Measurements from ENCODE around the gene COL6A3. TPM values are rescaled to one million over a fixed set of nuclear protein-coding genes. Genes with fewer than 3 reads are reported as not detected.
"Not testable (repeated sequence)": the region's sequence is repeated elsewhere in the genome, so short reads cannot be mapped to it uniquely, and the experiment has no call there.

COL6A3 gene
- total RNA-seq, 3 donors from 2014 or later: 116 to 907 (median 320) TPM

DNA sequence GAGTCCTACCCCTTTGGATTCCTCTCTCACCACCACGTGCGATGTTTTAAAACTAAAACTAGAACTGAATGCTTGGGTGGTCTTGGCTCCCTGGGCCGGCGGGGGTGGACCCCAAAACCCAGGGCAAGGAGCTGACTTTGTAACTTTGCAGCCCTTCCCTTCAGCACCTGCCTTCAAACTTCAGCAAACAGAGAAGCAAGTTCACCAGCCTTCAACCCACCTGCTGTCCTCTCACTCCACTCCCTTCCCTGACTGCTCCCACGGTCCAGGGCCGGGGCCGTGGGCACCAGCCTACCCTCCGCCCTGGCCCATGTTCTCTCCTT is 54.5 kb downstream of the COL6A3 start:
- Histone ChIP-seq H3K9me3 (no peaks in the 10 kb centered on the region), H3K4me3 (no peak overlapping the region), H3K27ac (peak overlapping the region; percentile 48 to 79), H3K36me3 (no peaks in the 10 kb centered on the region), H3K27me3 (no peaks in the 10 kb centered on the region), H3K4me1 (peaks cover 3 to 5% of the 10 kb centered on the region in 2 donors)
- intact Hi-C loops (cut with DNase I; ENCODE audit: low total_unique reads): no loop called here
- TF ChIP-seq, protein P1, sequence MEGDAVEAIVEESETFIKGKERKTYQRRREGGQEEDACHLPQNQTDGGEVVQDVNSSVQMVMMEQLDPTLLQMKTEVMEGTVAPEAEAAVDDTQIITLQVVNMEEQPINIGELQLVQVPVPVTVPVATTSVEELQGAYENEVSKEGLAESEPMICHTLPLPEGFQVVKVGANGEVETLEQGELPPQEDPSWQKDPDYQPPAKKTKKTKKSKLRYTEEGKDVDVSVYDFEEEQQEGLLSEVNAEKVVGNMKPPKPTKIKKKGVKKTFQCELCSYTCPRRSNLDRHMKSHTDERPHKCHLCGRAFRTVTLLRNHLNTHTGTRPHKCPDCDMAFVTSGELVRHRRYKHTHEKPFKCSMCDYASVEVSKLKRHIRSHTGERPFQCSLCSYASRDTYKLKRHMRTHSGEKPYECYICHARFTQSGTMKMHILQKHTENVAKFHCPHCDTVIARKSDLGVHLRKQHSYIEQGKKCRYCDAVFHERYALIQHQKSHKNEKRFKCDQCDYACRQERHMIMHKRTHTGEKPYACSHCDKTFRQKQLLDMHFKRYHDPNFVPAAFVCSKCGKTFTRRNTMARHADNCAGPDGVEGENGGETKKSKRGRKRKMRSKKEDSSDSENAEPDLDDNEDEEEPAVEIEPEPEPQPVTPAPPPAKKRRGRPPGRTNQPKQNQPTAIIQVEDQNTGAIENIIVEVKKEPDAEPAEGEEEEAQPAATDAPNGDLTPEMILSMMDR (IDR thresholded peaks at IDR 0.05): no peak
- TF ChIP-seq POLR2A (IDR thresholded peaks at IDR 0.05) (no peak), POLR2AphosphoS5 (IDR thresholded peaks at IDR 0.05) (no peak)
- DNase-seq (ENCODE audit: low spot score in 2 of 2): no peak

DNA sequence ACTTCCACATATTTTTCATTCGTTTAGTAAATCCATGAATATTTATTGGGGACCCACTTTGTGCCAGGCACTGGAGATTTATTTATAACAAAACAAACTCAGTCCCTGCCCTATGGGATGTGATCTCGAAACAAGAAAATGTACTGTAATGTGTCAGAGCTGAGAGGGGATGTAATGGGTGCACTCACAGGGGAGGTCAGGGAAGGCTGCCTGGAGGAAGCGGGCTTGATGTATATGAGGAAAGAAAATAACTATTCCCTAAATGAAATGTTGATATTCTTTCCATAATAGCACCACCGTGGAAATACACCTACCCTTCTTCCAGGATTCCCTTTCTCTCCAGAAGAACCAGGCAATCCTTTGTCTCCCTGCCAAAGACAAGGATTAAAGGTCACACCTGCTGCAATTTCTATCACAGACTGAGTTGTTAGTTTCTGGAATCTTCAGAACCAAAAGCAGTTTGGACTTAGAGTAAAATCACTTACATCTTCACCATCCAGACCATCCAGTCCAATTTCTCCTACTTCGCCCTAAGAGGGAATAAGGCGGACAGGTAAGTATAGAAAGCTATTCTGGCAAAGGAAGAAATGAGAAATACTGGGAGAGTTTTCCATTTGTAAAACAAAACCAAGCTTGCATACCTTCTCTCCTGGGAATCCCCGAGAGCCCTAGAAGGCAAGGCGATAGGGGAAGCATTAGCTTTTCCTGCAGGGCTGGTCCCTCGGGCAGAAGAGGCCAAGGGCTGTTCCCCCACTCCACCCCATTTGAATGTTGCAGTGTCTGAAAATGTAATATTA is 55.0 kb downstream of the COL6A3 start:
- Histone ChIP-seq H3K36me3 (no peaks in the 10 kb centered on the region), H3K4me3 (no peak overlapping the region), H3K9me3 (no peaks in the 10 kb centered on the region), H3K27me3 (no peaks in the 10 kb centered on the region), H3K27ac (peak overlapping the region; percentile 48 to 79), H3K4me1 (peaks cover 3 to 5% of the 10 kb centered on the region in 2 donors)
- DNase-seq (ENCODE audit: low spot score in 2 of 2): no peak
- intact Hi-C loops (cut with DNase I; ENCODE audit: low total_unique reads): no loop called here
- TF ChIP-seq, protein P1 (IDR thresholded peaks at IDR 0.05): no peak
- TF ChIP-seq POLR2AphosphoS5 (IDR thresholded peaks at IDR 0.05) (no peak), POLR2A (IDR thresholded peaks at IDR 0.05) (no peak)

DNA sequence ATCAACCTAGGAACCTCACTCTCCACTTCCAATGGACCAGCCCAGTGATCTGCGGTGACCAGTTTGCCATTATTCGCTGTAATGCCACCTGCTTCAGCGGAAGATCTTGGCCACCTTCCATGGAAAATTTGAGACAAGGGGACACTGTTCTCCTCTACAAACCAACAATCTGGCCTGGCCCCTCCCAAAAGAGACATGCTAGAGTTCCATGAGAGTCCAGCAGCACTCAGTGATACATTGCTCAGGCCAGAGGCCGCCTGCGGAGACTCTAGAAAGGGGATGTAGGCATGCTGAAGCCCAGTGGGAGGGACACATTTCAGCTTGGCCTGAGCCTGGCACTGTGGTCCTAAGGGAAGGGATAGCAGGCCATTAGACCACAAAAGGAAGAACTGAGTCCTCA is 58.3 kb downstream of the COL6A3 start:
- Histone ChIP-seq H3K36me3 (no peaks in the 10 kb centered on the region), H3K27me3 (no peaks in the 10 kb centered on the region), H3K9me3 (no peaks in the 10 kb centered on the region), H3K4me1 (peaks cover 3 to 5% of the 10 kb centered on the region in 2 donors), H3K4me3 (no peak overlapping the region), H3K27ac (peak overlapping the region; percentile 72 to 76)
- no peak for DNase-seq (ENCODE audit: low spot score in 2 of 2)
- TF ChIP-seq POLR2A (IDR thresholded peaks at IDR 0.05) (no peak), POLR2AphosphoS5 (IDR thresholded peaks at IDR 0.05) (peak in 1 of 3 donors; percentile 15)
- TF ChIP-seq, protein P1 (IDR thresholded peaks at IDR 0.05): no peak
- intact Hi-C loops (cut with DNase I; ENCODE audit: low total_unique reads): no loop called here

DNA sequence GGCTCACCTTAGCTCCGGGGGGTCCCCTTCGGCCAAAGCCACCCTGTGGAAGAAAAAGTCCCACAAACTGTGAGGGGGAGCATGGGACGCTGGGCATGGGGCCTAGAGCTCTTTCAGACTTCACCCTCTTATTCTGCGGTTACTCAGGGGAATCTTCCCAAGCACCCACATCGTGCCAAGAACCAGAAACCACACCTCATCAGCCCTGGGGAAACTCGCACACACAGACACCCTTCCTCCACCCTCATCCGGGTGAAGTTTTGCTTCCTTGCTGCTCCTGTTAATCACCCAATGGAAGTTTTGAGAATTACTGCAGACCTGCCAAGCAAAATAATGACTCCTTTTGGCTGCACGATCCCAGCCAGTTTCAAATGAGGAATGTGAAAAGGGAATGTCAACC is 59.1 kb downstream of the COL6A3 start:
- intact Hi-C loops (cut with DNase I; ENCODE audit: low total_unique reads): no loop called here
- Histone ChIP-seq H3K27me3 (no peaks in the 10 kb centered on the region), H3K9me3 (no peaks in the 10 kb centered on the region), H3K4me3 (no peak overlapping the region), H3K4me1 (peaks cover 3 to 5% of the 10 kb centered on the region in 2 donors), H3K36me3 (no peaks in the 10 kb centered on the region), H3K27ac (peak overlapping the region; percentile 72 to 76)
- DNase-seq (ENCODE audit: low spot score in 2 of 2): peak in 1 of 2 donors; percentile 76
- TF ChIP-seq POLR2AphosphoS5 (IDR thresholded peaks at IDR 0.05): no peak
- TF ChIP-seq, protein P1 (IDR thresholded peaks at IDR 0.05): peak in 2 of 3 donors; percentile 20 to 29
- TF ChIP-seq POLR2A (IDR thresholded peaks at IDR 0.05): no peak

DNA sequence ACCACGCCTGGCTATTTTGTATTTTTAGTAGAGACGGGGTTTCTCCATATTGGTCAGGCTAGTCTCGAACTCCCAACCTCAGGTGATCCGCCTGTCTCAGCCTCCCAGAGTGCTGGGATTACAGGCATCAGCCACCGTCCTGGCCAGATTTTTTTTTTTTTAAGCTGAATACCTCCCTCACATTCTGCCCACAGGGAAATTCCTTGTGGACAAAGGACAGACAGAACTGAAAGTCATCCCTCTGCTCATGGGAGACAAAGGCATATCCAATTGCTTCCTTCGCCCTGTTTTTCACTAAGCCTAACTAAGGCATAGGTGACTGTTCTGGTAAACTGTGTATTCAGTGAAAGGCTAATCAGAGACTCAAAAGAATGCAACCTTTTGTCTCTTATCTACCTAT is 59.8 kb downstream of the COL6A3 start:
- DNase-seq (ENCODE audit: low spot score in 2 of 2); H3K4me1 ChIP-seq; intact Hi-C loops (cut with DNase I; ENCODE audit: low total_unique reads); H3K36me3 ChIP-seq; H3K27me3 ChIP-seq; H3K4me3 ChIP-seq; H3K9me3 ChIP-seq: not testable (repeated sequence)
- peak overlapping the region; percentile 72 to 76 for H3K27ac ChIP-seq
